HepG2 (cell line): Measurements from ENCODE around the gene KMT2A. TPM values are rescaled to one million over a fixed set of nuclear protein-coding genes. Genes with fewer than 3 reads are reported as not detected.

Experiments
- CC2D1A ChIP-seq: sonication (generic); formaldehyde crosslinking; IDR thresholded peaks from 2 replicates; pipeline ENCODE4 v1.8.1; 2023; ENCODE audit warnings: mild to moderate bottlenecking, missing genetic modification reagents
- CENPT ChIP-seq: sonication (generic); formaldehyde crosslinking; IDR thresholded peaks from 2 replicates; pipeline ENCODE4 v1.8.0; 2022; ENCODE audit warnings: low read depth, mild to moderate bottlenecking, moderate library complexity, missing genetic modification reagents
- ELF4 ChIP-seq: sonication (generic); formaldehyde crosslinking; IDR thresholded peaks from 2 replicates; pipeline ENCODE4 v1.5.0; 2020; ENCODE audit warnings: missing genetic modification reagents, mild to moderate bottlenecking, moderate library complexity, borderline replicate concordance
- GABPB1 ChIP-seq: IDR thresholded peaks from 2 replicates; pipeline ENCODE4 v1.6.1; 2016; ENCODE audit warnings: mild to moderate bottlenecking, missing genetic modification reagents, moderate library complexity, missing compliant biosample characterization
- ISX ChIP-seq: sonication (generic); formaldehyde crosslinking; conservative IDR thresholded peaks from 2 replicates; pipeline ENCODE4 v1.5.0; 2020; ENCODE audit warnings: missing genetic modification reagents
- MXD4 ChIP-seq: IDR thresholded peaks from 2 replicates; pipeline ENCODE4 v1.6.1; 2016; ENCODE audit warnings: mild to moderate bottlenecking, missing biosample characterization, missing genetic modification reagents
- ZNF331 ChIP-seq: sonication (generic); formaldehyde crosslinking; IDR thresholded peaks from 2 replicates; pipeline ENCODE4 v1.4.0; 2020; ENCODE audit warnings: missing genetic modification reagents
- ZNF34 ChIP-seq: sonication (generic); formaldehyde crosslinking; IDR thresholded peaks from 2 replicates; pipeline ENCODE4 v1.4.0; 2020; ENCODE audit warnings: mild to moderate bottlenecking, missing genetic modification reagents, borderline replicate concordance
- ZNF550 ChIP-seq: sonication (generic); formaldehyde crosslinking; IDR thresholded peaks from 2 replicates; pipeline ENCODE4 v1.4.0; 2020; ENCODE audit warnings: mild to moderate bottlenecking, missing genetic modification reagents, borderline replicate concordance
- polyA plus RNA-seq, 8 experiments: library from polyadenylated mRNA; depleted of rRNA in 3 of 8; stranded (reverse) in 7 of 8; unstranded in 1 of 8; fragments of >200 nt; fragmentation: Illumina TruSeq in 4 of 8; extraction: Trizol in 4 of 8; gene quantifications; 2 replicates each; pipeline versions ENCODE4 v1.2.1 to v1.2.3, GENCODE V29; 2011 to 2016; ENCODE audit warnings: low read depth in 4 of 8, missing spikeins in 1 of 8, mixed read lengths in 1 of 8; ENCODE audit not compliant: insufficient read depth in 1 of 8
- total RNA-seq, 5 experiments: library from RNA; depleted of rRNA; stranded (reverse); fragments of >200 nt; fragmentation: Illumina TruSeq; extraction: Trizol; gene quantifications; 2 replicates each; pipeline ENCODE4 v1.2.3, GENCODE V29; 2016; ENCODE audit warnings: low read depth in 1 of 5
- TF ChIP-seq, protein P1 (sequence below): sonication (generic); formaldehyde crosslinking; IDR thresholded peaks from 2 replicates; pipeline ENCODE4 v1.4.0; 2020; ENCODE audit warnings: missing genetic modification reagents
- TF ChIP-seq, protein P2 (sequence below): IDR thresholded peaks from 2 replicates; pipeline ENCODE4 v1.6.1; 2012; ENCODE audit warnings: low read length, improper control_type of control experiment
- TF ChIP-seq, protein P3 (sequence below): sonication (generic); formaldehyde crosslinking; IDR thresholded peaks from 2 replicates; pipeline ENCODE4 v1.4.0; 2020; ENCODE audit warnings: missing genetic modification reagents, borderline replicate concordance
- TF ChIP-seq, protein P4 (sequence below): sonication (generic); formaldehyde crosslinking; IDR thresholded peaks from 2 replicates; pipeline ENCODE4 v1.8.1; 2023; ENCODE audit warnings: mild to moderate bottlenecking, missing genetic modification reagents
- TF ChIP-seq, protein P5 (sequence below): fragments of 450-650 bp; IDR thresholded peaks from 2 replicates; pipeline ENCODE4 v1.6.1; 2017; ENCODE audit warnings: mild to moderate bottlenecking

KMT2A gene
- total and polyA plus RNA-seq, 2 of the 13 experiments (the other 11 are each of a cell fraction or from before 2014, with no cell fraction given): 12.4 to 20.0 TPM

DNA sequence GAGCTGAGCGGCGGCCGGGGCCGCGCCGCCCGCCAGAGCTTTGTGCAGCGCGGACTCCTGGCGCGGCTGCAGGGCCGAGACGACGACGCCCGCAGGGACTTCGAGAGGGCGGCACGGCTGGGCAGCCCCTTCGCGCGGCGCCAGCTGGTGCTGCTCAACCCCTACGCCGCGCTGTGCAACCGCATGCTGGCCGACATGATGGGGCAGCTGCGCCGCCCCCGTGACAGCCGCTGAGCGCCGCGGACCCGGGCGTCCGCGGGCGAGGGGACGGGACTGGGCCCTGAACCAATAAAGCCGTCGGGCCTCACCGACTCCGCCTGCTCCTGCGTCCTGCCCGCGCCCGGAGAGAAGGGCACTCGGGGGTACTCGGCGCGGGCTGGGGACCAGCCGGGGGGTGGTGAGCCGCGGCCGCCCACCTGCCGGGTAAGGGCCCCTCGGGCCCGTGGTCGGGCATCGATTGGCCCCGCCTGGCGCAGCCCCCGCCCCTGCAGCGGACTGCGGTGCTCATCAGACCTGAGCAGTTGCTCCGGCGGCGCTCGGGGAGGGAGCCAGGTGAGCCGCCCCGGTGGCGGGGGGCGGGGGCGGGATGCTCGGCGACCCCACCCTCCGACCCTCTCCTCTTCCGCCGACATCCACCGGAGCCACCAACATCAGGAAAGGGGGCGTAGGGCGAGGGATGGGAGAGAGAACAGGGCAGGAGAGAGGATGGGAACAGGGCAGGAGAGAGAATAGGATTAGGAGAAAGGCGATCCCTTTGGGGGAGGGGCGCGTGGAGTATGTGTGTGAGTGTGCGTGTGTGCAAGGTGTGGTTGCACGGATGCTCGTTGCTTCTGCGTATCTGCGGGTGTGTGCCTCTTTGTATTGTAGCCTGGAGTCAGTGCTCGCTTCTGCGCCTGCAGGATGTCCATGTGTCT is 94.6 kb downstream of the KMT2A start, which contains the start of gene TMEM25 (continued):
- TF ChIP-seq, protein P1, sequence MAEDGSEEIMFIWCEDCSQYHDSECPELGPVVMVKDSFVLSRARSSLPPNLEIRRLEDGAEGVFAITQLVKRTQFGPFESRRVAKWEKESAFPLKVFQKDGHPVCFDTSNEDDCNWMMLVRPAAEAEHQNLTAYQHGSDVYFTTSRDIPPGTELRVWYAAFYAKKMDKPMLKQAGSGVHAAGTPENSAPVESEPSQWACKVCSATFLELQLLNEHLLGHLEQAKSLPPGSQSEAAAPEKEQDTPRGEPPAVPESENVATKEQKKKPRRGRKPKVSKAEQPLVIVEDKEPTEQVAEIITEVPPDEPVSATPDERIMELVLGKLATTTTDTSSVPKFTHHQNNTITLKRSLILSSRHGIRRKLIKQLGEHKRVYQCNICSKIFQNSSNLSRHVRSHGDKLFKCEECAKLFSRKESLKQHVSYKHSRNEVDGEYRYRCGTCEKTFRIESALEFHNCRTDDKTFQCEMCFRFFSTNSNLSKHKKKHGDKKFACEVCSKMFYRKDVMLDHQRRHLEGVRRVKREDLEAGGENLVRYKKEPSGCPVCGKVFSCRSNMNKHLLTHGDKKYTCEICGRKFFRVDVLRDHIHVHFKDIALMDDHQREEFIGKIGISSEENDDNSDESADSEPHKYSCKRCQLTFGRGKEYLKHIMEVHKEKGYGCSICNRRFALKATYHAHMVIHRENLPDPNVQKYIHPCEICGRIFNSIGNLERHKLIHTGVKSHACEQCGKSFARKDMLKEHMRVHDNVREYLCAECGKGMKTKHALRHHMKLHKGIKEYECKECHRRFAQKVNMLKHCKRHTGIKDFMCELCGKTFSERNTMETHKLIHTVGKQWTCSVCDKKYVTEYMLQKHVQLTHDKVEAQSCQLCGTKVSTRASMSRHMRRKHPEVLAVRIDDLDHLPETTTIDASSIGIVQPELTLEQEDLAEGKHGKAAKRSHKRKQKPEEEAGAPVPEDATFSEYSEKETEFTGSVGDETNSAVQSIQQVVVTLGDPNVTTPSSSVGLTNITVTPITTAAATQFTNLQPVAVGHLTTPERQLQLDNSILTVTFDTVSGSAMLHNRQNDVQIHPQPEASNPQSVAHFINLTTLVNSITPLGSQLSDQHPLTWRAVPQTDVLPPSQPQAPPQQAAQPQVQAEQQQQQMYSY: no peak
- TF ChIP-seq ZNF34 (no peak), CC2D1A (CRISPR knock-in tag) (no peak), CENPT (CRISPR knock-in tag) (no peak; the same call in 1 of the 2 replicates), ELF4 (CRISPR knock-in tag) (no peak), GABPB1 (CRISPR knock-in tag) (peak; percentile 76), ZNF550 (CRISPR knock-in tag) (no peak), MXD4 (CRISPR knock-in tag) (peak; percentile 48), ISX (CRISPR knock-in tag) (0 out of 2 replicates have a peak, but pooled peaks have one; percentile 67), ZNF331 (CRISPR knock-in tag) (peak; percentile 55; the same call in 1 of the 2 replicates)
- TF ChIP-seq, protein P2, sequence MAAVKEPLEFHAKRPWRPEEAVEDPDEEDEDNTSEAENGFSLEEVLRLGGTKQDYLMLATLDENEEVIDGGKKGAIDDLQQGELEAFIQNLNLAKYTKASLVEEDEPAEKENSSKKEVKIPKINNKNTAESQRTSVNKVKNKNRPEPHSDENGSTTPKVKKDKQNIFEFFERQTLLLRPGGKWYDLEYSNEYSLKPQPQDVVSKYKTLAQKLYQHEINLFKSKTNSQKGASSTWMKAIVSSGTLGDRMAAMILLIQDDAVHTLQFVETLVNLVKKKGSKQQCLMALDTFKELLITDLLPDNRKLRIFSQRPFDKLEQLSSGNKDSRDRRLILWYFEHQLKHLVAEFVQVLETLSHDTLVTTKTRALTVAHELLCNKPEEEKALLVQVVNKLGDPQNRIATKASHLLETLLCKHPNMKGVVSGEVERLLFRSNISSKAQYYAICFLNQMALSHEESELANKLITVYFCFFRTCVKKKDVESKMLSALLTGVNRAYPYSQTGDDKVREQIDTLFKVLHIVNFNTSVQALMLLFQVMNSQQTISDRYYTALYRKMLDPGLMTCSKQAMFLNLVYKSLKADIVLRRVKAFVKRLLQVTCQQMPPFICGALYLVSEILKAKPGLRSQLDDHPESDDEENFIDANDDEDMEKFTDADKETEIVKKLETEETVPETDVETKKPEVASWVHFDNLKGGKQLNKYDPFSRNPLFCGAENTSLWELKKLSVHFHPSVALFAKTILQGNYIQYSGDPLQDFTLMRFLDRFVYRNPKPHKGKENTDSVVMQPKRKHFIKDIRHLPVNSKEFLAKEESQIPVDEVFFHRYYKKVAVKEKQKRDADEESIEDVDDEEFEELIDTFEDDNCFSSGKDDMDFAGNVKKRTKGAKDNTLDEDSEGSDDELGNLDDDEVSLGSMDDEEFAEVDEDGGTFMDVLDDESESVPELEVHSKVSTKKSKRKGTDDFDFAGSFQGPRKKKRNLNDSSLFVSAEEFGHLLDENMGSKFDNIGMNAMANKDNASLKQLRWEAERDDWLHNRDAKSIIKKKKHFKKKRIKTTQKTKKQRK: no peak
- TF ChIP-seq, protein P3, sequence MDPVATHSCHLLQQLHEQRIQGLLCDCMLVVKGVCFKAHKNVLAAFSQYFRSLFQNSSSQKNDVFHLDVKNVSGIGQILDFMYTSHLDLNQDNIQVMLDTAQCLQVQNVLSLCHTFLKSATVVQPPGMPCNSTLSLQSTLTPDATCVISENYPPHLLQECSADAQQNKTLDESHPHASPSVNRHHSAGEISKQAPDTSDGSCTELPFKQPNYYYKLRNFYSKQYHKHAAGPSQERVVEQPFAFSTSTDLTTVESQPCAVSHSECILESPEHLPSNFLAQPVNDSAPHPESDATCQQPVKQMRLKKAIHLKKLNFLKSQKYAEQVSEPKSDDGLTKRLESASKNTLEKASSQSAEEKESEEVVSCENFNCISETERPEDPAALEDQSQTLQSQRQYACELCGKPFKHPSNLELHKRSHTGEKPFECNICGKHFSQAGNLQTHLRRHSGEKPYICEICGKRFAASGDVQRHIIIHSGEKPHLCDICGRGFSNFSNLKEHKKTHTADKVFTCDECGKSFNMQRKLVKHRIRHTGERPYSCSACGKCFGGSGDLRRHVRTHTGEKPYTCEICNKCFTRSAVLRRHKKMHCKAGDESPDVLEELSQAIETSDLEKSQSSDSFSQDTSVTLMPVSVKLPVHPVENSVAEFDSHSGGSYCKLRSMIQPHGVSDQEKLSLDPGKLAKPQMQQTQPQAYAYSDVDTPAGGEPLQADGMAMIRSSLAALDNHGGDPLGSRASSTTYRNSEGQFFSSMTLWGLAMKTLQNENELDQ: no peak
- TF ChIP-seq, protein P4, sequence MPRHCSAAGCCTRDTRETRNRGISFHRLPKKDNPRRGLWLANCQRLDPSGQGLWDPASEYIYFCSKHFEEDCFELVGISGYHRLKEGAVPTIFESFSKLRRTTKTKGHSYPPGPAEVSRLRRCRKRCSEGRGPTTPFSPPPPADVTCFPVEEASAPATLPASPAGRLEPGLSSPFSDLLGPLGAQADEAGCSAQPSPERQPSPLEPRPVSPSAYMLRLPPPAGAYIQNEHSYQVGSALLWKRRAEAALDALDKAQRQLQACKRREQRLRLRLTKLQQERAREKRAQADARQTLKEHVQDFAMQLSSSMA (CRISPR knock-in tag): no peak
- TF ChIP-seq, protein P5, sequence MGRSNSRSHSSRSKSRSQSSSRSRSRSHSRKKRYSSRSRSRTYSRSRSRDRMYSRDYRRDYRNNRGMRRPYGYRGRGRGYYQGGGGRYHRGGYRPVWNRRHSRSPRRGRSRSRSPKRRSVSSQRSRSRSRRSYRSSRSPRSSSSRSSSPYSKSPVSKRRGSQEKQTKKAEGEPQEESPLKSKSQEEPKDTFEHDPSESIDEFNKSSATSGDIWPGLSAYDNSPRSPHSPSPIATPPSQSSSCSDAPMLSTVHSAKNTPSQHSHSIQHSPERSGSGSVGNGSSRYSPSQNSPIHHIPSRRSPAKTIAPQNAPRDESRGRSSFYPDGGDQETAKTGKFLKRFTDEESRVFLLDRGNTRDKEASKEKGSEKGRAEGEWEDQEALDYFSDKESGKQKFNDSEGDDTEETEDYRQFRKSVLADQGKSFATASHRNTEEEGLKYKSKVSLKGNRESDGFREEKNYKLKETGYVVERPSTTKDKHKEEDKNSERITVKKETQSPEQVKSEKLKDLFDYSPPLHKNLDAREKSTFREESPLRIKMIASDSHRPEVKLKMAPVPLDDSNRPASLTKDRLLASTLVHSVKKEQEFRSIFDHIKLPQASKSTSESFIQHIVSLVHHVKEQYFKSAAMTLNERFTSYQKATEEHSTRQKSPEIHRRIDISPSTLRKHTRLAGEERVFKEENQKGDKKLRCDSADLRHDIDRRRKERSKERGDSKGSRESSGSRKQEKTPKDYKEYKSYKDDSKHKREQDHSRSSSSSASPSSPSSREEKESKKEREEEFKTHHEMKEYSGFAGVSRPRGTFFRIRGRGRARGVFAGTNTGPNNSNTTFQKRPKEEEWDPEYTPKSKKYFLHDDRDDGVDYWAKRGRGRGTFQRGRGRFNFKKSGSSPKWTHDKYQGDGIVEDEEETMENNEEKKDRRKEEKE: no peak
